BLaER1 (cell line): ENCODE measurements around the gene TACC3.
A peak's percentile ranks its signal among the peaks of the same experiment; 100 is the strongest.

Source experiments
- H3K27ac ChIP-seq: shearing (Covaris generic); formaldehyde crosslinking; 2 replicates; pipeline ENCODE4 v1.8.1; 2022
- H3K27me3 ChIP-seq: shearing (Covaris generic); formaldehyde crosslinking; 2 replicates; pipeline ENCODE4 v1.8.1; 2022
- H3K36me3 ChIP-seq: shearing (Covaris generic); formaldehyde crosslinking; 2 replicates; pipeline ENCODE4 v1.8.1; 2022
- H3K4me1 ChIP-seq: shearing (Covaris generic); formaldehyde crosslinking; 2 replicates; pipeline ENCODE4 v1.8.1; 2022
- H3K4me2 ChIP-seq: shearing (Covaris generic); formaldehyde crosslinking; 2 replicates; pipeline ENCODE4 v1.8.1; 2022
- H3K4me3 ChIP-seq: shearing (Covaris generic); formaldehyde crosslinking; 2 replicates; pipeline ENCODE4 v1.8.1; 2022
- H3K9ac ChIP-seq: shearing (Covaris generic); formaldehyde crosslinking; 2 replicates; pipeline ENCODE4 v1.8.1; 2022
- H3K9me3 ChIP-seq: shearing (Covaris generic); formaldehyde crosslinking; 2 replicates; pipeline ENCODE4 v1.8.1; 2022
- H4K20me1 ChIP-seq: shearing (Covaris generic); formaldehyde crosslinking; 2 replicates; pipeline ENCODE4 v1.8.1; 2022
- Cebpa-rat ChIP-seq: shearing (Covaris generic); IDR thresholded peaks from 2 replicates; pipeline ENCODE4 v1.8.1; 2022

Gene TACC3

GRCh38 chr4:1757836-1758235 is 36.5 kb downstream of the TACC3 start:
- no peak for TF ChIP-seq Cebpa-rat
- H3K9me3 ChIP-seq, result no peaks in the 10 kb centered on the region
- no peak overlapping the region for H3K4me3 ChIP-seq
- H3K4me2 ChIP-seq, result peak overlapping the region; percentile 66
- no peaks in the 10 kb centered on the region for H3K36me3 ChIP-seq
- 0 out of 2 replicates have a peak, but pooled peaks cover 7% of the 10 kb centered on the region for H3K27me3 ChIP-seq
- no peaks in the 10 kb centered on the region for H4K20me1 ChIP-seq
- no peak overlapping the region for H3K27ac ChIP-seq
- peaks cover 54% of the 10 kb centered on the region for H3K4me1 ChIP-seq
- H3K9ac ChIP-seq, result 0 out of 2 replicates have a peak overlapping the region, but pooled peaks have one; percentile 24

- H3K9ac ChIP-seq, result 0 out of 2 replicates have a peak overlapping the region, but pooled peaks have one; percentile 24
- no peaks in the 10 kb centered on the region for H4K20me1 ChIP-seq
- no peaks in the 10 kb centered on the region for H3K36me3 ChIP-seq
- peak overlapping the region; percentile 66 for H3K4me2 ChIP-seq
- H3K4me1 ChIP-seq, result peaks cover 47% of the 10 kb centered on the region
- peaks cover 12% of the 10 kb centered on the region; the same call in 1 of the 2 replicates for H3K27me3 ChIP-seq
- TF ChIP-seq Cebpa-rat, result no peak
- no peak overlapping the region for H3K27ac ChIP-seq
- H3K9me3 ChIP-seq, result no peaks in the 10 kb centered on the region
- no peak overlapping the region for H3K4me3 ChIP-seq
Measured at GRCh38 chr4:1758306-1759121, 37.2 kb downstream of the TACC3 start.

- Histone ChIP-seq H3K27ac (no peak overlapping the region), H3K36me3 (no peaks in the 10 kb centered on the region), H4K20me1 (no peaks in the 10 kb centered on the region), H3K4me2 (peak overlapping the region; percentile 66), H3K9ac (no peak overlapping the region), H3K4me3 (no peak overlapping the region), H3K4me1 (peaks cover 45% of the 10 kb centered on the region), H3K27me3 (peaks cover 19% of the 10 kb centered on the region), H3K9me3 (no peaks in the 10 kb centered on the region)
- TF ChIP-seq Cebpa-rat, result no peak
Measured at GRCh38 chr4:1759170-1759817, 38.0 kb downstream of the TACC3 start.

- peaks cover 25% of the 10 kb centered on the region for H3K27me3 ChIP-seq
- TF ChIP-seq Cebpa-rat, result no peak
- no peak overlapping the region for H3K4me3 ChIP-seq
- no peaks in the 10 kb centered on the region for H3K36me3 ChIP-seq
- H3K9me3 ChIP-seq, result no peaks in the 10 kb centered on the region
- H3K4me1 ChIP-seq, result peaks cover 40% of the 10 kb centered on the region
- no peak overlapping the region; the same call in 1 of the 2 replicates for H3K27ac ChIP-seq
- H3K4me2 ChIP-seq, result peak overlapping the region; percentile 45
- H4K20me1 ChIP-seq, result 0 out of 2 replicates have a peak, but pooled peaks cover 4% of the 10 kb centered on the region
- H3K9ac ChIP-seq, result no peak overlapping the region
Measured at GRCh38 chr4:1759818-1760223, 38.5 kb downstream of the TACC3 start.

GRCh38 chr4:1760521-1761071 is 39.3 kb downstream of the TACC3 start:
- Histone ChIP-seq H3K36me3 (no peaks in the 10 kb centered on the region), H3K27me3 (peaks cover 32% of the 10 kb centered on the region), H4K20me1 (peaks cover 12% of the 10 kb centered on the region; the same call in 1 of the 2 replicates), H3K27ac (no peak overlapping the region), H3K4me1 (peaks cover 34% of the 10 kb centered on the region), H3K9me3 (no peaks in the 10 kb centered on the region), H3K9ac (no peak overlapping the region), H3K4me3 (no peak overlapping the region), H3K4me2 (peak overlapping the region; percentile 45; the same call in 1 of the 2 replicates)
- no peak for TF ChIP-seq Cebpa-rat

- peaks cover 37% of the 10 kb centered on the region for H3K27me3 ChIP-seq
- TF ChIP-seq Cebpa-rat, result no peak
- H3K36me3 ChIP-seq, result no peaks in the 10 kb centered on the region
- H3K27ac ChIP-seq, result no peak overlapping the region
- H3K4me1 ChIP-seq, result peaks cover 39% of the 10 kb centered on the region
- no peaks in the 10 kb centered on the region for H3K9me3 ChIP-seq
- H3K4me2 ChIP-seq, result no peak overlapping the region
- H3K9ac ChIP-seq, result no peak overlapping the region
- H3K4me3 ChIP-seq, result no peak overlapping the region
- H4K20me1 ChIP-seq, result peaks cover 18% of the 10 kb centered on the region
Measured at GRCh38 chr4:1761130-1761689, 39.9 kb downstream of the TACC3 start.

GRCh38 chr4:1762264-1763010 is 41.1 kb downstream of the TACC3 start:
- Histone ChIP-seq H4K20me1 (peaks cover 23% of the 10 kb centered on the region), H3K27me3 (peaks cover 43% of the 10 kb centered on the region), H3K4me1 (peaks cover 46% of the 10 kb centered on the region), H3K9me3 (no peaks in the 10 kb centered on the region), H3K27ac (no peak overlapping the region), H3K9ac (no peak overlapping the region), H3K36me3 (no peaks in the 10 kb centered on the region), H3K4me3 (no peak overlapping the region), H3K4me2 (no peak overlapping the region)
- TF ChIP-seq Cebpa-rat, result no peak

- Histone ChIP-seq H3K4me2 (no peak overlapping the region), H3K27ac (no peak overlapping the region)
Measured at GRCh38 chr4:1763070-1763549, 41.8 kb downstream of the TACC3 start.

GRCh38 chr4:1763550-1764080 is 42.3 kb downstream of the TACC3 start:
- no peak overlapping the region for H3K27ac ChIP-seq
- no peak overlapping the region for H3K9ac ChIP-seq
- peak overlapping the region; percentile 59 for H3K4me2 ChIP-seq
- H3K4me1 ChIP-seq, result peaks cover 45% of the 10 kb centered on the region
- H4K20me1 ChIP-seq, result peaks cover 23% of the 10 kb centered on the region
- no peak overlapping the region for H3K4me3 ChIP-seq
- peaks cover 51% of the 10 kb centered on the region for H3K27me3 ChIP-seq
- H3K9me3 ChIP-seq, result no peaks in the 10 kb centered on the region
- TF ChIP-seq Cebpa-rat, result no peak
- no peaks in the 10 kb centered on the region for H3K36me3 ChIP-seq

More at GRCh38 chr4:1763070-1763549, 41.8 kb downstream of the TACC3 start:
- peaks cover 46% of the 10 kb centered on the region for H3K27me3 ChIP-seq
- H3K36me3 ChIP-seq, result no peaks in the 10 kb centered on the region
- H3K9ac ChIP-seq, result no peak overlapping the region
- H3K4me1 ChIP-seq, result peaks cover 45% of the 10 kb centered on the region
- no peak for TF ChIP-seq Cebpa-rat
- H4K20me1 ChIP-seq, result peaks cover 23% of the 10 kb centered on the region
- no peaks in the 10 kb centered on the region for H3K9me3 ChIP-seq
- no peak overlapping the region for H3K4me3 ChIP-seq
